Activated effector memory CD4-positive, alpha-beta T cell treated with anti-CD3 and anti-CD28 coated beads, Interleukin-2, amount 50 U/mL, for 16 hours (primary cell): ENCODE results near the gene HRG.

ENCODE experiments used
- DNase-seq: peaks from one replicate; pipeline ENCODE4 v3.0.0-alpha.2; 2020

Gene HRG

DNA sequence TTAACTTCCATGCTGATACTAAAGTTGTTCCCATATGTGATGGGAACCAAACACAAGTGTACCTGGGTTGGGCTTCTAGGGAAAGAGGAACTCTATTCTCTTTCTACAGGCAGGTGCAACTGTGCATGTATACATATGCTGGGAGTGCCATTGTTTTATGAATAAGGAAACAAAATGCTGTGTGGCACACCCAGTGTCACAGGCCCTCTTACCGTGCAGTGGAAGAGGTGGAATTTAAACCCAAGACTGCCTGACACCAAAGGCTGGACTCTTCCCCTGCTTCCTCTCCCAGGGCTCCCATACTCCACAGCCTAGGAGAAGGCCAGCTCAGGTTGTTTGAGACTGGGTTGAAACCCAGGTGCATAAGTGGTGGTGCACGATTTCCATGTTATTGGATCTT, 27.6 kb upstream of the HRG start:
- no peak for DNase-seq

DNA sequence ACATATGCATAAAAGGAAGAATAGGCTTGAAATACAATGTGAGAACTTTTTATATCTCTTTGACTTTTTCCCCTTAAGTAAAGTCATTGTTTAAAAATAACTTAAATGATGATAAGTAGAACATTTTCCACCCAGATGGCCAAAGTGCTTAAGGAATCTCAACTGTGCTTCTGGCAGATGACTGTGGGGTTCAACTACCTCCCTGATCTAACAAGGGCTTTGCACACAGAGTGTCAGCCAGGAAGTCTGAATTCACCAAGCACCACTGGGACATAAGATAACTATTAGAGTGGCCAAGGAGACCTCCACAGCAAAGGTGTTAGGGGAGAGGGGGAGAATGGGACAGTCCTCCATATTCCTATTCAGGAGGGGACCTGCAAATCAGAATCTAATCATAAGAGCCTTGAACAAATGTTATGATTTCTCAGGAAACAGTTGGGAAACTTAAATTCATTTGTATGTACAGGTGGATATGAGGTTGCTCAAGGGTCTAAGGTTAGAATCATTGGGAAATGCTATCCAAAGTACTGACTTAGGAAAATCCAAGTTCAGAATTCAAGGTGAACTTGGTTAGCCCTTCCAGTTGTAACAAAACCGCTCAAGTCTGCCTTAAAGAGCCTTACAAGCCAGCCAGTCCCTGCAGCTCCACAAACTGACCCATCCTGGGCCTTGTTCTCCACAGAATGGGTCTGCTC, 25.9 kb upstream of the HRG start, which contains the start of gene FETUB:
FETUB (plus strand) TSS at position 622 of the 695 bp plus-strand sequence; CDS start at position 684, 62 bp downstream.
- DNase-seq = no peak

GRCh38 chr3:186640473-186640818, 25.4 kb upstream of the HRG start:
- DNase-seq = no peak

DNA sequence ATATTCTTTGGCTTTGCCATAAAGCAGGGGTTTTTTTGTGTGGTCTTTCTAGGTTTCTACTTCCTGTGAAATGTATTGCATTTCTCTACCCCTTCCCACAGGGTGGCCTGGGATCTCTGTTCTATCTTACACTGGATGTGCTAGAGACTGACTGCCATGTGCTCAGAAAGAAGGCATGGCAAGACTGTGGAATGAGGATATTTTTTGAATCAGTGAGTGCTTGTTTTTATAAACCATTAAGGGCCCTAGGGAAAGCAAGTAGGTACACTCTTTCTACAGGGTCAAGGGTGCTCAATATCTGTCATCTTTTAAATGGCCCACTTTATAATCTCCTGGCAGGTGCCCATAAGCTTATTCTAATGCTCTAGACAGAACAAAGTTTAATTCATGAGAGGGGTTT, 24.9 kb upstream of the HRG start:
- no peak for DNase-seq

- no peak for DNase-seq
Measured at GRCh38 chr3:186642014-186642413, 23.8 kb upstream of the HRG start.

- DNase-seq = no peak
Measured at GRCh38 chr3:186643493-186643892, 22.3 kb upstream of the HRG start.

DNA sequence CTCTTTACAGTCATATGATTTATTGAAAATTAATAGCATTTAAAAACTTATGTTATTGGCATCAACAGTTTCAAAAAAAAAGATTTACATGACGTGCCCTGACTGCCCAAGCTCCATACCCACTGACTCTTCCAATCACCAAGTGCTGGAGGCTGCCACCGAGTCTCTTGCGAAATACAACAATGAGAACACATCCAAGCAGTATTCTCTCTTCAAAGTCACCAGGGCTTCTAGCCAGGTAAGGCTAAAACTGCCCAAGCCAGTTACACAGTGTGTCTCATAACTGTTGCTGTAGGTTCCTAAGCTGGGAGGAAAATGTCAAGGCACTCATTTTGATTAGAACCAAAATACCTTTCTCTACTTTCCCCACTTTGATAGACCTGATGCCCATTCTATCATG, 21.1 kb upstream of the HRG start:
- no peak for DNase-seq

- DNase-seq = no peak
Measured at GRCh38 chr3:186646106-186646505, 19.7 kb upstream of the HRG start.

- DNase-seq = no peak
Measured at GRCh38 chr3:186646841-186647240, 19.0 kb upstream of the HRG start.

DNA sequence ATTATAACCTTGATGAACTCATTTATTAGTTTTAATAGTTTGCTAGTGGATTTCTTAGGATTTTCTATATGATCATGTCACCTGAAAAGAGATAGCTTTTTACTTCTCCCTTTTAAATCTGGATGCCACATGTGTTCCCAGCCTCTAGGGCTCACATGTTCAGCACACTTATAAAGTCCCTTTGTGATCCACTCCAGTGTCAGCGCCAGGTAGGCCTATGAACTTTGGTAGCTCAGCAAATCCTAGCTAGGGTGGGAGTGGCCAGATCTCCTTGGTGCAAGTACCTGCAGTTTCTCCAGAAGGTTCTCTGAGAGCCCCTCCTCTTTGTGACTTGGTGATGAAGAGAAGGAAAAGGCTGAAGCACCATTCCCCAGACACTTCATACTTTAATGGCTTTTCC, 17.0 kb upstream of the HRG start:
- no peak for DNase-seq

DNA sequence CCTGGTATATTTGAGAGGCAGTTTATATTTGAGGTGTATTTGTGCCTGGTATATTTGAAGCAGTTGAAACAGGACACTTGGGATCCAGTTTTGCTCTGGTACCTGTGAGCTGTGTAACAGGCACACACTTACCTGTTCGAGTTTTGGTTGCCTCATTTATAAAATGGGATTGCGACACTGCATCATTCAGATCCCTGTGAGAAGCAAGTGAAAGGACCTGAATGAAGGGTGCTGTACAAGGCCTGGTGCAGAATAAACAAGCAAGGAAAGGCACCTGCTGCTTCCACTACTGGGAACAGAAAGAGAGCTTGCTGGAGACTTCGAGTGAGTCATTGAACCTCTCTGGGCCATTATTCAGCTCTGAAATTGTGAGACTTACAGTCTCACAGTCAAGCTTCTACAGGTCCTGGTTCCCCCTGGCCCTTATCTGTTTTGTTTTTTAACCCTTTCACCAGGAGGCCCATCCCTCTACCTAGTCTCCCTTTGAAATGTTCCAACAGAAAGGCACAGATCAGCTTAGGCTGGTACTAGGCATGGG, 14.1 kb upstream of the HRG start:
- DNase-seq = no peak

DNA sequence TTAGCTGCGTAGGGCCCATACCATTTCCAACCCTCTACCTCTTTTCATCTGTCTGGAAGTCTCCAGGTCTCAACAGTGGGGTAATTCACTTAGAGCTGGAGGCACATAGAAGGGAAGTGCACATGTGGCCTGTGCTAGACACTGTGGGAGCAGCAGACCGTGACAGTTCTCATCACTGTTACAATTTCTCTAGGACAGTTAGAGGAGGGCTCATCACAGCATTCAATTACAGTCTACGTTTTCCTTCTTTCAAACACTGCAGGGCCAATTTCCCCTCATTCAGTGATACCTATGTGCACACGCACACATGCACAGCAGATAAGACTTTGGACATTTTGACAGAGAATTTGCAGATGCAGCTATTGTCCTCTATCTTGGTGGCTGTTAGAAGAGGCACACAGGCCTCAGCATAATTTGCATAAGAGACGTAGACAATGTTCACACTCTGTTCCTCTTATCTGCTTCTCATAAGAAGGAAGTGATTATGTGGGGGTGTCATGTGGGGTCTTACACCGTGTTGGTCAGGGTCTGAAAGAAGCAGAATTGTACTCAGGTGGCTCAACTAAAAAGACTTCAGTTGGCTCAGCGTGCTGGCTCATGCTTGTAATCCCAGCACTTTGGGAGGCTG, 12.6 kb upstream of the HRG start:
- no peak for DNase-seq

- no peak for DNase-seq
Measured at GRCh38 chr3:186653984-186654383, 11.8 kb upstream of the HRG start.

DNA sequence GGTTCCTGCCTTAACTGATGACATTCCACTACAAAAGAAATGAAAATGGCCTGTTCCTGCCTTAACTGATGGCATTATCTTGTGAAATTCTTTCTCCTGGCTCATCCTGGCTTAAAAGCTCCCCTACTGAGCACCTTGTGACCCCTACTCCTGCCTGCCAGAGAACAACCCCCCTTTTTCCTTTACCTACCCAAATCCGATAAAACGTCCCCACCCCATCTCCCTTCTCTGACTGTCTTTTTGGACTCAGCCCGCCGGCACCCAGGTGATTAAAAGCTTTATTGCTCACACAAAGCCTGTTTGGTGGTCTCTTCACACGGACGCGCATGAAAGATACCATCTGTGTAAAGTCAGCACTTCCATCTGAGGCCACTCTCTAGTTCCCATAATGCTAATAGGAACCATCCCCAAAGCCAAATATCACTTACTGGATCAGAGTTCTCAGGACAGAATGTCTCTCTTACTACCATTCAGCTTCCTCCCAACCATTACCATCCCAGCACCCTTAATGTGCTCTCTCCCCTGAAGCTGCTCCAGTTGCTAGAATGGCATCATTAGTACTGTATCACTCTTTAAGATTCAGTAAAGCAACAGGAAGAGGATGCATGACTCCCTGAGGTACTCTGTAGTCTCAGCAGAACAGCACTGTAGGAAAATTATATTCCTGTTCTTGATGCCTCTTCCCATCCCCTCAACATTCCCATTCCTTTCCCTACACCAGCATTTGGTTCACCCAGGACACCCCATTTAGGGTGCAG, 2.3 kb upstream of the HRG start:
- no peak for DNase-seq

GRCh38 chr3:186664119-186664495, 1.7 kb upstream of the HRG start:
- no peak for DNase-seq

DNA sequence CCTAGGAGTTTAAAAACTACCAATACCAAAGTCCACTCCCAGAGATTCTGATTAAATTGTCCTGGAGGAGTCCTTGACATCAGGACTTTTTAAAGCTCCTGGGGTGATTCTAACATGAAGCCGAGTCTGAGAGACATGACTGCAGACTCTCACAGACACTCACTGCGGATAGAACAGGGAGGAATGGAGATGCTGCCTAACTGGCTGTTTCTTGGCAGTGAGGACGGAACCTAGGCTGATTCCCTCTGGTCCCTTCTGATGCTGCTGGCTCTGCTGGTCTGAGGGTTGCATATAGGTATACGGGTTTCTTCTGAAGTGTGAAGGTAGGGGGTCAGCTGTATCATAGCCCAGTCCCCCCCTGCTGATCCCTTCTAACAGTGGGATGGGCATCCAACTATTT, 1.3 kb upstream of the HRG start:
- no peak for DNase-seq

- no peak for DNase-seq
Measured at GRCh38 chr3:186668426-186668825, 2.6 kb downstream of the HRG start.

- DNase-seq = no peak
Measured at GRCh38 chr3:186669378-186670084, 3.7 kb downstream of the HRG start.

DNA sequence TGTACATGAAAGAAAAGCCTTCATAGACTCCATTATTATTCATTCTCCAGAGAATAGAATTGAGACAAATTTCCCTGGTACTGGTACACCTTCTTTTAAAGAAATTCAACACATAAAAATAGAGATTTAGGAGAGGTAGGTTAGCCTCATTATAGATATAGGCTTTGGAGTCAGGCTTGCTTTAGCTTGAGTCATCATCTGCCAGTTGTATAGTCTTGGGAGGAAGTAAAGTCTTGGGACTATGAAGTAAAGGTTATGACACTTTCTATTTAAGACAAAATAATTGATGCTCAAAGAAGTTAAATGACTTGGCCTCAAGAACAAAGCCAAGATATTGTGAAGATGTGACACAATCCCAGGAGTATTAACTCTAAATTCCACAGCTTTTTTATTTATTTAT, 4.3 kb downstream of the HRG start:
- no peak for DNase-seq

DNA sequence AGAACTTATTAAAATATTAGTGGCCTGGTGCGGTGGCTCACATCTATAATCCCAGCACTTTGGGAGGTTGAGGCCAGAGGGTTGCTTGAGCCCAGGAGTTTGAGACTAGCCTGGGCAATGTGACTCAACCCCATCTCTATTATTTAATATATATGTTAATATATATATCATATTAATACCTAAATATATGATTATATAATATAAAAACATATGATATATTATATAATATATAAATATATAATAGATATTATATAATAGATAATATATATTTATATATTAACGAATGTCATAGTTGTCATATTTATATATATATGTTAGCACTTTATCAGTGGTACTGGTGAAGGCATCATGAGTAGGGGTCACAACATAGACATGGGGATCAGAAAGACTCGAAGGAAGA, 5.2 kb downstream of the HRG start:
- DNase-seq = no peak

- DNase-seq = no peak
Measured at GRCh38 chr3:186678604-186679003, 12.8 kb downstream of the HRG start.

- no peak for DNase-seq
Measured at GRCh38 chr3:186679151-186679550, 13.3 kb downstream of the HRG start.

DNA sequence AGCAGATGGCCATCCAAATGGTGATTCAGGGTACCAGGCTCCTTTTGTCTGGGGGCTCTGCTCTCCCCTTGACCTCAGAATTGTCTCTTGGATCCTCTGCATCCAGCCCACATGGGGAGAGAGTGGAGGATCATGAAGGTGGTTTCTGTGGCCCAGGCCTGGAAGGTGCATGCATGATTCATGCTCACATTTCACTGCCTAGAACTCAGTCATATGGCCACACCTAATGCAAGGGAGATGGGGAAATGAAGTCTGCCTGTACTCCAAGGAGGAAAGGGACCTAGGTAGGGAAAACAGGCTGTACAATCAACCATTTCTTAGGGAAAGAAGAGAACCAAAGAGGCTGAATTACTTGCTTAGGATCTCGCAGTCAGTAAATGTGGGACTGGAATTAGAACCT, 15.1 kb downstream of the HRG start:
- DNase-seq = no peak
